HG03520 (cell line): ENCODE results near the gene PTPRK.
"Not testable (repeated sequence)": the region's sequence is repeated elsewhere in the genome, so short reads cannot be mapped to it uniquely, and the experiment has no call there.

Source experiments
- ATAC-seq: cut with Tn5 transposase; IDR thresholded peaks from one replicate; pipeline ENCODE4 v1.9.1; 2021; ENCODE audit warnings: mild to moderate bottlenecking, moderate library complexity; ENCODE audit not compliant: unreplicated experiment

The PTPRK gene

DNA sequence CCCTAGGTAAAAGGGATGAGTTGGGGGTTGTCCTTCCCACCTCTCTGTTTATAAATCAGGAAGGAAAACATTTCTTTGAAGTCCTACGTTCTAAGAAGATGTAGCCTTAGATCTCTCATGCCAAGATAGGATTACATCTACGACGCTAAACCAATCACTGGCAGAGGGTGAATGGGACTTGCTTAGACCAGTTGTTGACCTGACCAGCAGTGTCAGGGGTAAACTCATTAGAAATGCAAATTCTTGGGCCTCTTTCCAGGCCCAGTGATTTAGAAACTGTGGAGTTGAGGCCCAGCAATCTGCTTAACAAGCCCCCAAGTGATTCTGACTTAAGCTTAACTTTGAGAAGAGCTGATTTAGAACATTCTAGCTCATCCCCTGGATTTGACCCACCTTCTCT lies 472.4 kb downstream of the PTPRK start:
- no peak for ATAC-seq

DNA sequence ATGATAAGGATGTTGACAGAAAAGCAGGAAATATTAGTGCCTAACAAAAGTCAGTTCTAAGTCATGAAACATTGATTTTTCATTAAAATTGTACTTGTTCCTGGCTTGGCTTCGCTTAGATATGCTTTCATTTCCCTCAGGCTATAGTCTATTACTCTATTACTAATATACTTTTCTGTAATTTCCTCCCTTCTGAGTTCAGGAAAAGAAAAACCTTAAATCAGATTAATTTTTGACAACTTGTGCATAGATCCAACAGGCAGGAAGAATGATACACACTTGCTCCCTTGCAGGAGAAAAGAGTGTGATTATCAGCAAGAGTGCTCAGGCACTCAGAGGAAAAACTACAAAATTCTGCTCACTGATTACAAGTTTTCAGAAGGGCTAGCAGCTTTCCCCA lies 474.4 kb downstream of the PTPRK start:
- ATAC-seq: no peak

DNA sequence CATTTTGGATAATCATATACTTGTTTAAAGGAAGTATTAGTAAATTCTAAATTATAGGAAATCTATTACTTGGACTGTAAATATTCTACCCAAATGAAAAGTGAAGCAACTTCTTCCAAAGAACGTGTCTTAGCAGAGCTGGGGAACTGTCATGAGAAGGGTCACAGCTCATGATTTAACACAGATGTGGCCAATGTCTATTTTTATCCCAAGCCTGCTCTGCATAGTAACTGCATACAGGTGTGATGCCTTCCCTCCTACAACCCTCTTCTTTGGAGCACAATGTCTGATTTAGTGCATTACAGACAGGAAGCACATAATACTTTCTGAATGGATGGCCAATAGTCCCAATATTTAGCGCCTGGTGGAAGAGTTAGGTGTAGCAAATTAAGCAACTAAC lies 480.9 kb downstream of the PTPRK start:
- no peak for ATAC-seq

DNA sequence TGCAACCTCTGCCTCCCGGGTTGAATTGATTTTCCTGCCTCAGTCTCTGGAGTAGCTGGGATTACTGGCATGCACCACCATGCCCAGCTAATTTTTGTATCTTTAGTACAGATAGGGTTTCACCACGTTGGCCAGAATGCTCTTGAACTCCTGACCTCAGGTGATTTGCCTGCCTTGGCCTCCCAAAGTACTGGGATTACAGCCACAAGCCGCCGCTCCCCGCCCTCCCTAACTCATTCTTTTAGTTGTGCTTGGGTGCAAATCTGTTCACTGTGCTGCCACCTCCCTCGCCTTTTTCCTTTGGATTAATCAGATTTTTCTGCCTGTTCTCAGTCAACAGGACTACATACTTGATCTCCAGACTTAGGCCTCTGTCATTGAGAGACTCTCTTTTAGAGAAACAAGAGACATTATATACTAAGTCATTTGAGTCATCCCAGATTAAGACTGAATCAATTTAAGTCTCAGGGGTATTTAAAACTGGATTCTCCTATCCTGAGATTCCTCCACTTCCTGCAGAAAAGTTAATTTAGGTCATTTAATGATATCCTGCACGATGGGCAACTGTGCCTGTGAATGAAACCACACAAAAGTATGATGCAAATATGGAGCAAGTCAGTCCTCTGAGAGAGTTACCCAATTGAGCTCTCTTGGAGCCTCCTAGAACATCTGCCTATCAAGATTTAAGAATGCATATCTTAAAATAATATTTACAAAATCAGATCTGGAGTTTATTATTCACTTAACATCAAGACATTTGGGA lies 483.4 kb downstream of the PTPRK start:
- no peak for ATAC-seq

DNA sequence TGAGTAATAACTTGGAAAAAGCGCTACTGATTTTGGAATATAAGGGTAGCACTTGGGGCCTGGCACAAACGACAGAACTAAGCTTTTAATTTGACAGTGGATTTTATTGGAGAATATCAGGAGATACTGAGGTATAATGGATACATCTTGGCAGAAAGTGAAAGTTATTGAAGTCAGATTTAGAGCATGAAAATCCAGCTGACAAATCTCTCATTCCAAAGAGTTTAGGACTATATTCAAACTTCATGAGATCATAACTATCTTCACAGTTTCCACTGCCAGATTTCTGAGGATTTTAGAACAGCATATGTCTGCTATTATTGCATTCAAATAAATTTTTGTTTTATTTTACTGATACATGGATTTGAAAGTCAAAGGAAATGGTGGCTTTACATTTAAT lies 487.2 kb downstream of the PTPRK start:
- ATAC-seq: no peak

DNA sequence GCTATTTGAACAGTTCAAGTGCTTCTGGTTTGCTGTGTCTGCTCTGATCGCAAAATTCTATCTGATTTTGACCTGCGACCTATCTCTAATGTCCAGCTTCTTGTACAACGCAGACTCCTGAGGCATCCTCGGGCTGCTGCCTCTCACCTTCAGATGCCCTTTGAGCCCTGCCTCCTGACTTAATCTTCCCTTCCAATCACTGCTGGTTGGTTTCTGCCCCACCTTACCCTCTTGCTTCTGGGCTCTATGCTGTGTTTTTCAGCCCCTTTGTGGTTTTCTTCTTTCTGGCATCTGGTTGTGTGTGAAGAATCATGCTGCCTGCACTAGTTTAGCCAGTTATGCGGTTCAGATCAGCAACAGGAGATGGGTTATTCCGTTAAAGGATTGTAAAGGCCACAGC lies 488.4 kb downstream of the PTPRK start:
- no peak for ATAC-seq

DNA sequence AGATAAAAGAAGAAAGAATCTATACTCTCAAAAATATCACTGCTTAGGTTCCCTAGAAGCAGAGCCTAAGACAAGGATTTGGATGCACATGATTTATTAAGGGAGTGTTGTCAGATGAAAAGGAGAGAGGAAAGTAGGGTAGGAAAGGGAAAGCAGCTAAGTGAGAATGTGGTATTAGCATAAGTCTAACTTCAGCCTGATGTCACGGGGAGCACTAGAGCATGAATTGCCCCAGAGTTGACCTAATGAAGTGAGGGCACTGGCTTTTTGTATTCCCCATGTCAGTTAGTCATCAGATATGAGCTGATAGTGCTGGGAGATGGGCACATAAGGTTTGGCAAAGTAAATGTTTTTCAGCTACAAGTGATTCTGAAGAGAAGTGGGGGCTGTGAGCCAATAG lies 490.6 kb downstream of the PTPRK start:
- ATAC-seq: no peak

DNA sequence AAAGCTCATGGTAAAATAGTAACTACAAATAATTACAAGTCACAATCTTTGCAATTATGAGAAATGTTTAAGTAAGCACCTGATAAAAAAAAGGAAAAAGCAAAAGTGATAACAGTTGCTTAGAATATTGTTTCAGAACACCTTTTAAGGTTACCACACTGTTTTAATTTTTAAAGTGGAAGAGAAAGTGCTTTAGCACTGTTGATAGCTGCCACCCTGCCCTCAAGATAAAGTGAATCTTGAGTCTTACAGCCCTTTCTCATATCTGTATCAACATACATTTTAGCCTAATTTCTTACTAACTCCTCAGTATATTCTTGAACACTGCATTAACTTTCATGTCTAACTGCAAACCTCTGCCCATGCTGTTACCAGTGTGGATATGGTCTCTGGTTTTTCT lies 492.2 kb downstream of the PTPRK start:
- ATAC-seq: no peak

DNA sequence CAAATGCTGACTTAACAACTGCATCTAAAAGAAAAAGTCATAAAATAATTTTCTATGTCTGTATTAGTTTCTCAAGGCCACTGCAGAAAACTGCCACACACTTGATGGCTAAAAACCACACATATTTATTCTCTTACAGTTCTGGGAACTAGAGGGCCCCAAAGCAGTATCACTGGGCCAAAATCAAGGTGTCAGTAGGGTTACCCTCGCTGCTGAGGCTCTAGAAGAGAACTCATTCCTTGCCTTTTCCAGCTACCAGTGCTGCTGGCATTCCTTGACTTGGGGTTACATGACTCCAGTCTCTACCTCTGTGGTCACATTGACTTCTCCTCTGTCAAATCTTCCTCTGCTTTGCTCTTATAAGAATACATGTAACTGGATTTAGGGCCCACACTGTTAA lies 494.9 kb downstream of the PTPRK start:
- no peak for ATAC-seq

DNA sequence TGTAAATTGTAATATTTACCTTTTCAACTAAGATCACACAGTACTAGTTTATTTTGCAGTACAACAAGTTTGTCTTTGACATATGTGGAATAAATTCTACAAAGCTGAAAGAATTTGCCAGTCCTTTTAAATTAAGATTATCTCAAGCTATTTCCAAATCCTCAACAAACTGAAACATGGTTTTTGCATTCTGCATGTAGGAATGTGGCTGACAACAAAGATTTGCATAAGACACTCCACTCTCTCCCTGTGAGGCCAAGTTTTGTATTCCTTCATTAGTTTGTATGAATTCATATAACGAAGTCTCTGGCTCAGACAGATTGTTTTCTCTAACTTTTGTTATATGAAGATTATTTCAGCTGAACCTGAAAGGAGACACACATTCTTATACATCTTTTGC lies 495.4 kb downstream of the PTPRK start:
- no peak for ATAC-seq

DNA sequence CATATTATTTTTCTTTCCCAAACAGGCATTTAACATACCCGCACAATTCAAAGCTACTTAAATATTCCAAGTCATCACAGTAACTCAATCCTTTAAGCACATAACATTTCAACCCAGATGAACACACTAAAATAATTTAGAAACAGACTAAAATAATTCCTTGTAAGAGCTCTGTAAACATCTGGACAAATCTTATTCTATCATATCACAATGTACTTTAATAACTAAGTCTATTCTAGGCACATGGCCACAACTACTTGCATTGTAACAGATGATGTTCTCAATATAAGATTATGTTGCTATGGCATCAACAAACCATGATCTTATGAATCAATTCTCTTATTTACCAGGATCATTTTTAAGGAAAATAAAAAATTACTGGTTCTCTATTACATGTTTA lies 496.4 kb downstream of the PTPRK start:
- ATAC-seq: no peak

DNA sequence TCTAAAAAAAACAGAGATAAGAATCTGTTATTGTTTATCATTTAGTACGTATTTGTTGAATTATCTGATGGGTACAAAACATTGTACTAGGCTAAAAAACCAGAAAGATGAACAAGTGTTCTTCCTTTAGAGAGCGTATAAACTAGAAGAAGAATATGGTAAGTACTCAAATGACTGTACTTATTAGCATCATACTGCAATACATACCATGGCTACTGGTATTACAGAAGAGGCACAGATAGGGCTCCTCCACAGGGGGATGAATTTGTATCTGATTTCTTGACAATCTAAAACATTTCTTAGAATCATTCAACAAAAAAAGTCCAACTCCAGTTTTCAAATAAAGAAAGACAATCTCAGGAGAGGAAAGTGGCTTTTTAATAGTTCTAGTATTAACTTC lies 501.6 kb downstream of the PTPRK start:
- ATAC-seq: no peak

DNA sequence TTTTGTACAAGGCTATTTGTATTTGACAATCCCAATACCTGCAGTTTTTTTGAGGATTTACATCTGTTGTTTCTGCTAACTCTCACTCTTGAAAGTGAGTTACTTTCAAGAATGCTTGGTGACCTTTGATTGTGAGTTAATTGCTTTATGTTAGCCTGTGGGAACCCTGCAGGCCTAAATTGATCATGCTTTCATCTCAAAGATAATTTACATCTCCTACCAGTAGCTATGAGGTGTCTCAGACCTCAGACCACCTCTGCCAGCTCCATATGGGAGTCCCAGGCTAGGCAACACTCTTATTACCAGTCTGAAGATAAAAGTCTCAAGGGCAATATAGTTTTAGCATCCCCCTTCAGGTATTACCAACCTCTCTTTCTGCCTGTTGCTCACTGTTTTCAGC lies 503.1 kb downstream of the PTPRK start:
- ATAC-seq: no peak

DNA sequence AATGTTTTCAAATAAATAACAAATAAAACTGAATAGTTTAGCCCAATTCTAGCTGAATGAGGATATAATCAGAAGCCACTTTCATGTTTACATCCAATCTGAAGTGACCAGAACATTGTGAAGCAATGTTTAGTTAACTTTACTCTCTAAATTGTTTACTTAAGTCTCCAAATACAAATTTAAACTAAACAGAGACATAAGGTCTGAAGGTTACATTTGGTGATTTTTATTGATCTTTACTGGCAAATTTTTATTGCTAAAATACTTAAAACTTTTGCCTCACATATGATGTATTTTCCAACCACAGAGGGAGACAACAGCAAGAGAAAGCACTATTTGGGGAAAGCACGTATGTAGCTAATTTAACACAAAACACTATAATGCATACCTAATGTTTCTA lies 512.7 kb downstream of the PTPRK start:
- ATAC-seq: no peak

DNA sequence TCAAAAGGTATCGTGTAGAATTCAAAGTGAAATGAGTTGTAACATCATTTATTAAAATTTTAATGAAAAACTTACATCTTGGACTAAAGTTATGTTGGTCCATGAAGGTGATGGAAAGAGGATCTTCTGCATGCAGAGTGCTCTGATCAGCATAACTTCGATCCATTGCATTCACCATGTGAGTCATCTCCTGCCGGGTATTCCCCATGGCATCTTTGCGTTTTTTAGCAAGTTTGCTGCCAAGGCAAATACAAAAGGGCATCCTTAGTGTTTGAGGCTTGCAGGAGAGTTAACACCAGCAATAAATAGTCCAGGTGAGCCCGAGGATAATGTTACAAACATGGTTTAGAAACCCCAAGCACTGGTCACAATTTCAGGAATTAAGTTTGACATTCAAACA lies 515.4 kb downstream of the PTPRK start:
- no peak for ATAC-seq

DNA sequence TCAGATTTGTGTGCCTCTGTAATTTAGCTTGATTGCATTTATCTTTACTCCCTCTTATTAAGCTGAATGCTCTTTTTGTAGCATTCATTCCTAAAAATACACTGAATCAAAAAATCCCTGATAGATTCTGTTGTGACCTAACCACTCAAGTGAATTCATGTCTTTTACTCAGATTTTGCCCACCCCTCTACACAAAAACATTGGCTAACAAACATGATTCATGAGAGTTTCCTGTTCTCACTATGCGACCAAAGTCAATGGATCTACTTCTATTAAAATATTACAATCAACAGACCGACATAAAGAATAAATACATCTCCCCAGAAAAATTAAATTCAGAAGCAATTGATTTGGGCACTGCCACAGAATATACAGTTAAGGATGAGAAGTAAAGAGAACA lies 520.0 kb downstream of the PTPRK start:
- no peak for ATAC-seq

DNA sequence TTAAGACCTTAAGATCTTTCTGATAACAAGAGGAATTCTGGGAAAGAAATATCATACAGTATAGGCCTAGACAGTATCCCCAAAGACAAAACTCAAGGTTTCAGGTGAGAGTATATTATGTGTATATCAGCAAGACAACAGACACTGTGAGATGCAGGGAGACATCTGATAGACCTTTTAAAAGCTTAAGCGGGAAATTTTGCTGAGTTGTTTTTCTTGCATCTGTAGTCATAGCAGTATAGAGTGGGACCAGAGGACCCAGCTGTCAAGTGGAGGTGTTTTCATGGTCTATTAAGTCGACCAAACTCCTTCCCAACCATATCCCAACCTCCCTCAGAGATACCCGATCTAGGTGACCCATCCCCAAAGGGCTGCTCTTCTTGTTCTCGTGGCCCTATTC lies 521.4 kb downstream of the PTPRK start:
- no peak for ATAC-seq

DNA sequence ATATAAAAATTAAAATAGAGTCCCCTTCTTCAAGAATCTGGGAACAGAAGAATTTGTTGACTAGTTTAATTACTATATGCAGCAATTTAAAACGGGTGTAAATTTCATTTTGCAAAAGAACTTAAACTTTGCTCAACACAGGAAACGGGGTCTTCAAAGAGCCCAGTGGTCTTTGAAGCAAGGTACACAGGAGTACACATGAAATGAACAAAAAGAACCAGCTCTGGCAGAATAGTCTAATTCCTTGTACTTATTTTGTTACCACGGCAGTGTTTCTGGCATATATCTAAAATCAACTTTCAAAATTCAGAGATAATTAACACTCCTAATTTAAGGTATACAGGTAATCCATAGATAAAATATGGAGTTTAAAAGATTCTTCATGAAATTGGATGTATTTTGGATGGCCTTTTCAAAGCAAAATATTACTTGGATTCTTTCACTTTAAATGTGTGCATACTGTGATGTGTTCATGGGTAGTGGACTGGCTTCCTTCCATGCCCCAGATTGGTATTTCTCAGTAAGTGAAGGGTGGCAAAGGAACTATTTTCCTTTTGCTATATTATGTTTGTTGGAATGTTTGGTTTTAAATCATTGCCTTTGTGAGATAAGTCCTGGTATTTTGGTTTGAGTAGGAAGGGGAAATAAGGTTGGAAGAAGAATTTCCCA lies 522.8 kb downstream of the PTPRK start:
- no peak for ATAC-seq

DNA sequence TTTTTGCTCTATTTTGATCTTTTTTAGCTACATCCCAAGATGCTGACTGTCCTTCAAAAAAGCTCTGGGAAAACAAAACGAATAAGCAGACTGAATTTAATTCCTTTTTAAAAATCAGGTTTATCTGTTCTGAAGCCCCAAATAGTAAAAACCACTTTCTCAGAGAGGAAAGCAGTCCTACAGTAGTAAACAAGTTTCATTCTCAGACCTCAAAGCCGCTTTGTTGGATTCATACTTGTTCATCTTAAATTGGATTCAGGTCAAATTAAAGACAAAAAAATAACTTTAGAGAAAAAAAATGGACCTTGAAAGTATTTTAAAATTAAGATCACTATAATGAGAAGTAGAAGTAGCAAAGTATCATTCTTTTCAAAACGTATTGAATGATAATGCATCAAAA lies 523.5 kb downstream of the PTPRK start:
- no peak for ATAC-seq

DNA sequence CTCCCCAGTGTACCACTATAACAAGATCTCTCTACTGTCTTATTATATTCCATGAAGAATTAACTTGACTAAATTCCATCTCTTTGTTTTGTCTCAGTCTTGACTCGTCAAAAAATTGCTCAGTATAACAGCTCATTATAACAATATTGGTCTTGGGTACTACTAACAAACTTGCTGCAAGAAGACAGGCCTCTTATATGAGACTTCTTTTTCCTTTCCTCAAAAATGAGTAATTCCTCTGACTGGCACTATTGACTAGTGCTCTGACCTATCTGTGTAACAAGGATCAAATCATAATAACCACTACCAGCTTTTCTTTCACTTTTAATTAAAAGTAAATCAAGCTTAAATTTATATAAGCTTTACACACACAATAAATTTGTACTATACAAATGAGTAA lies 528.3 kb downstream of the PTPRK start:
- ATAC-seq: no peak

DNA sequence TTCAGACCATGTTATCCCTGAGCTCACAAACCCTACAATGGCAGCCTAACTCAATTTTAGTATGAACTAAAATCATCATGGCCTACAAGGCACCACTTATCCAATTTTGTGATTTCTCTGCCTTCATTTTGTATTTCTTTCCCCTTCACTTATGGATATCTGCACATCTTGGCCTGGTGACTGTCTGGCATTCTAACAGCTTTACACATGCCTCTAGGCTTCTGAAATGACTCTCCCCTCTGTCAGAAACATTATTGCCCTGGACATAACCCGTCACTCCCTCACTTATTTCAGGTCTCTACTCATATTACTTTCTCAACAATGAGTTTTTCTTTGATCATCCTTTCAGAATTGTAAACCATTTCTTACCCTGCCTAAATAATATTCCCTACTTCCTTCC lies 530.3 kb downstream of the PTPRK start:
- ATAC-seq: no peak

DNA sequence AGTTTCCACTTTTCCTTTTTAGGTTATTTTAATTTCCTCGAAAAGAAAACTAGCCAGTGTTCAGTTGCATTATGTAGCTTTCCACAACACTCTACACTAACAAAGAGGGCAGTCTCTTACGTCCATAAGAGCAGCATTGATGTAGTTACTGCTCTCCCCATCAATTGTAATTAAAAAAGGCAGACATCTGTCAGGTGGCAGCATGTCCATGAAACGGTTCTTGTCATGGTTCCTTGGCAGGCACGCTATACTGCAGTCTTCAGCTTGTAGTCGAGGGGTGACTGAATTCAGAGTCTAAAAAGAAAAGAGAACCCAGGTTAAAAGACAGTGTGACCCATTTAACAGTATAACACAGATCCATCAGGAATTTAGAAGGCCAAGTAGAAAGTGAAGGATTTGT lies 539.4 kb downstream of the PTPRK start:
- ATAC-seq: no peak

DNA sequence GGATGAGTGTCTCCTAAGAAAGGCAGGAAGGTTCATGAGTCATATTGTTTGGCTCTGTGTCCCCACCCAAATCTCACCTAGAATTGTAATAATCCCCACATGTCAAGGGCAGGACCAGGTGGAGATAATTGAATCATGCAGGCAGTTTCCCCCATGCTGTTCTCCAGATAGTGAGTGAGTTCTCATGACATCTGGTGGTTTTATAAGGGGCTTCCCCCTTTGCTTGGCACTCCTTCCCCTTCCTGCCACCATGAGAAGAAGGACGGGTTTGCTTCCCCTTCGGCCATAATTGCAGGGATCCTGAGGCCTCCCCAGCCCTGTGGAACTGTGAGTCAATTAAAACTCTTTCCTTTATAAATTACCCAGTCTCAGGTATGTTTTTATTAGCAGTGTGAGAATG lies 542.2 kb downstream of the PTPRK start:
- ATAC-seq: not testable (repeated sequence)
